OCI-LY1 (cell line): ENCODE results near the gene GRID2IP.

Source experiments
- EZH2 ChIP-seq: fragments of 200-600 bp; sonication (generic), shearing (Covaris generic); IDR thresholded peaks from 2 replicates; pipeline ENCODE4 v1.8.0; 2017; ENCODE audit warnings: borderline replicate concordance, mixed run types, mild to moderate bottlenecking, antibody characterized with exemption, low read length, moderate library complexity, mixed read lengths
- TF ChIP-seq, protein P1 (sequence below): fragments of 200-600 bp; sonication (generic), shearing (Covaris generic); IDR thresholded peaks from 2 replicates; pipeline ENCODE4 v1.5.1; 2017; ENCODE audit warnings: mild to moderate bottlenecking, antibody characterized with exemption, low read length, moderate library complexity, mixed read lengths

GRCh38 chr7:6451224-6451705, 100.0 kb downstream of the GRID2IP start:
- TF ChIP-seq, protein P1, sequence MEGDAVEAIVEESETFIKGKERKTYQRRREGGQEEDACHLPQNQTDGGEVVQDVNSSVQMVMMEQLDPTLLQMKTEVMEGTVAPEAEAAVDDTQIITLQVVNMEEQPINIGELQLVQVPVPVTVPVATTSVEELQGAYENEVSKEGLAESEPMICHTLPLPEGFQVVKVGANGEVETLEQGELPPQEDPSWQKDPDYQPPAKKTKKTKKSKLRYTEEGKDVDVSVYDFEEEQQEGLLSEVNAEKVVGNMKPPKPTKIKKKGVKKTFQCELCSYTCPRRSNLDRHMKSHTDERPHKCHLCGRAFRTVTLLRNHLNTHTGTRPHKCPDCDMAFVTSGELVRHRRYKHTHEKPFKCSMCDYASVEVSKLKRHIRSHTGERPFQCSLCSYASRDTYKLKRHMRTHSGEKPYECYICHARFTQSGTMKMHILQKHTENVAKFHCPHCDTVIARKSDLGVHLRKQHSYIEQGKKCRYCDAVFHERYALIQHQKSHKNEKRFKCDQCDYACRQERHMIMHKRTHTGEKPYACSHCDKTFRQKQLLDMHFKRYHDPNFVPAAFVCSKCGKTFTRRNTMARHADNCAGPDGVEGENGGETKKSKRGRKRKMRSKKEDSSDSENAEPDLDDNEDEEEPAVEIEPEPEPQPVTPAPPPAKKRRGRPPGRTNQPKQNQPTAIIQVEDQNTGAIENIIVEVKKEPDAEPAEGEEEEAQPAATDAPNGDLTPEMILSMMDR = no peak
- no peak for TF ChIP-seq EZH2
